OCI-LY3 (cell line): ENCODE measurements around the gene PDE5A.
A peak's percentile ranks its signal among the peaks of the same experiment; 100 is the strongest.

Experiments
- H2AFZ ChIP-seq: fragments of 200-600, 300-600 bp; shearing (Covaris generic); 2 replicates; pipeline ENCODE4 v1.6.0; 2014; ENCODE audit warnings: antibody characterized with exemption, low read depth, low read length
- H3K27ac ChIP-seq: fragments of 200-600, 300-600 bp; sonication (generic); 2 replicates; pipeline ENCODE4 v1.5.1; 2014; ENCODE audit warnings: mild to moderate bottlenecking, low read length, moderate library complexity, mixed read lengths
- H3K27me3 ChIP-seq: fragments of 200-600, 300-600 bp; sonication (generic); 2 replicates; pipeline ENCODE4 v1.6.1; 2014; ENCODE audit warnings: low read depth, low read length, mixed read lengths
- H3K36me3 ChIP-seq: fragments of 200-600, 300-600 bp; sonication (generic); replicated peaks from 2 replicates; pipeline ENCODE3; 2014; ENCODE audit warnings: low read depth, low read length, mixed read lengths
- H3K4me1 ChIP-seq: fragments of 300-600, 200-600 bp; sonication (generic); 2 replicates; pipeline ENCODE4 v1.6.1; 2014; ENCODE audit warnings: low read length, mixed read lengths
- H3K4me2 ChIP-seq: fragments of 200-600, 300-600 bp; sonication (generic); 2 replicates; pipeline ENCODE4 v1.6.1; 2014; ENCODE audit warnings: low read length, mixed read lengths
- H3K4me3 ChIP-seq: fragments of 300-600, 200-600 bp; sonication (generic); 2 replicates; pipeline ENCODE4 v1.5.1; 2014; ENCODE audit warnings: antibody characterized with exemption, mild to moderate bottlenecking, low read length, moderate library complexity
- H3K79me2 ChIP-seq: fragments of 300-600, 200-600 bp; shearing (Covaris generic); 2 replicates; pipeline ENCODE4 v1.6.1; 2014; ENCODE audit warnings: mild to moderate bottlenecking, low read length, mixed read lengths
- H3K9ac ChIP-seq: fragments of 300-600, 200-600 bp; shearing (Covaris generic); 2 replicates; pipeline ENCODE4 v1.6.0; 2014; ENCODE audit warnings: mild to moderate bottlenecking, low read length, moderate library complexity
- H3K9me3 ChIP-seq: fragments of 200-600, 300-600 bp; shearing (Covaris generic); 2 replicates; pipeline ENCODE4 v1.6.1; 2014; ENCODE audit warnings: low read length, mixed read lengths; ENCODE audit not compliant: insufficient read depth
- H4K20me1 ChIP-seq: fragments of 200-600, 300-600 bp; sonication (generic); 2 replicates; pipeline ENCODE4 v1.6.1; 2016; ENCODE audit warnings: low read length, mixed read lengths; ENCODE audit not compliant: insufficient read depth
- EZH2phosphoT487 ChIP-seq: fragments of 200-600 bp; shearing (Covaris generic); IDR thresholded peaks from 2 replicates; pipeline ENCODE4 v1.6.1; 2018; ENCODE audit warnings: antibody characterized with exemption, mixed run types, low read depth
- TF ChIP-seq, protein P1 (sequence below): fragments of 200-600, 300-600 bp; sonication (generic); IDR thresholded peaks from 2 replicates; pipeline ENCODE4 v1.5.1; 2014; ENCODE audit warnings: antibody characterized with exemption, low read length, low read depth

The PDE5A gene

DNA sequence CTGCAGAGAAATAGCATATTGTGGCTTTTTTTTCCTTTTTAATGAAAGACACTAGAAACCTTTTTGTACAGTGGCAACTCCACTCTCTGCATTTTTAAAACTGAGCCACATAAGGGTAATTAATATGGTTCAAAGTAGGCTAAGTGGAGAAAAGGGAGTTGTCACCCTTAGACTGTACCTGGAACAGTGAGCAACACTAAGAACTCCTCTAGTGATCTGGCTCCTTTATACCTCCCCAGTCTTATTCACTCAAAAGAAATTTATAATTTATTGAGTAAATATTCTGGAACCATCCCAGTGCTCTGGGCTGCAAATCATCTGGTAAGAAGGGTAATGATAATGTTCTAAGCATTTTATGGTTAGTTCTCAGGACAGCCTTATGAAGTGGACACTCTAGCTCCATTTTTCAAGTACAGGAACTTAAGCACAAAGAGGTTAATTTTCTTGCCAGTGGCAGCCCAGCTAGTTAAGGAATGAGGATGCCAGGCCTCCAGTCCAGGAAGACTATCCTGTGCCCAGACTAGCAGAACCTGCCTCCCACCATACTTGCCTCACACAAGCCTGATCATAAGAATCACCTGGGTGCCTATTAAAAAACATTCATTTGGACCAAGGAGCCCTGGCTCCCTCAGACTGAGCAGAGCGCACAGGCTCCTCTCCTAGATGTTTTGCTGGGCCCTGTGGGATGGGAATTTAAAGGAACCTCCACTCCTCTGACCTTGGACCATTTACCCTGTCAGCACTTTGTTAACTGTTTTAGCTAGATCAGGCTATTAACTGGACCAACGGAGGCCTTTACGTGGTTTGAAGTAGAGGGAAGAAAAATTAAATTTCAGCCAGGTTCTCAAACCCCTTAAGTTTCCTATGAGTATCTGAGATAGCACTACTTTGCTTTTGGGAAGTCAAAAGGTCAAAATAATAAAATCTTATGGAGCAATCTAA is 102.6 kb downstream of the PDE5A start:
- H2AFZ ChIP-seq: no peak overlapping the region
- peaks cover 3% of the 10 kb centered on the region for H3K36me3 ChIP-seq
- H3K9me3 ChIP-seq: no peaks in the 10 kb centered on the region
- no peak overlapping the region for H3K27ac ChIP-seq
- H3K4me3 ChIP-seq: no peak overlapping the region
- H3K9ac ChIP-seq: no peak overlapping the region
- peaks cover 13% of the 10 kb centered on the region for H3K4me1 ChIP-seq
- no peaks in the 10 kb centered on the region for H3K27me3 ChIP-seq
- H3K79me2 ChIP-seq: no peaks in the 10 kb centered on the region
- no peak overlapping the region for H3K4me2 ChIP-seq
- no peaks in the 10 kb centered on the region for H4K20me1 ChIP-seq
- TF ChIP-seq, protein P1, sequence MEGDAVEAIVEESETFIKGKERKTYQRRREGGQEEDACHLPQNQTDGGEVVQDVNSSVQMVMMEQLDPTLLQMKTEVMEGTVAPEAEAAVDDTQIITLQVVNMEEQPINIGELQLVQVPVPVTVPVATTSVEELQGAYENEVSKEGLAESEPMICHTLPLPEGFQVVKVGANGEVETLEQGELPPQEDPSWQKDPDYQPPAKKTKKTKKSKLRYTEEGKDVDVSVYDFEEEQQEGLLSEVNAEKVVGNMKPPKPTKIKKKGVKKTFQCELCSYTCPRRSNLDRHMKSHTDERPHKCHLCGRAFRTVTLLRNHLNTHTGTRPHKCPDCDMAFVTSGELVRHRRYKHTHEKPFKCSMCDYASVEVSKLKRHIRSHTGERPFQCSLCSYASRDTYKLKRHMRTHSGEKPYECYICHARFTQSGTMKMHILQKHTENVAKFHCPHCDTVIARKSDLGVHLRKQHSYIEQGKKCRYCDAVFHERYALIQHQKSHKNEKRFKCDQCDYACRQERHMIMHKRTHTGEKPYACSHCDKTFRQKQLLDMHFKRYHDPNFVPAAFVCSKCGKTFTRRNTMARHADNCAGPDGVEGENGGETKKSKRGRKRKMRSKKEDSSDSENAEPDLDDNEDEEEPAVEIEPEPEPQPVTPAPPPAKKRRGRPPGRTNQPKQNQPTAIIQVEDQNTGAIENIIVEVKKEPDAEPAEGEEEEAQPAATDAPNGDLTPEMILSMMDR: no peak
- TF ChIP-seq EZH2phosphoT487: no peak

DNA sequence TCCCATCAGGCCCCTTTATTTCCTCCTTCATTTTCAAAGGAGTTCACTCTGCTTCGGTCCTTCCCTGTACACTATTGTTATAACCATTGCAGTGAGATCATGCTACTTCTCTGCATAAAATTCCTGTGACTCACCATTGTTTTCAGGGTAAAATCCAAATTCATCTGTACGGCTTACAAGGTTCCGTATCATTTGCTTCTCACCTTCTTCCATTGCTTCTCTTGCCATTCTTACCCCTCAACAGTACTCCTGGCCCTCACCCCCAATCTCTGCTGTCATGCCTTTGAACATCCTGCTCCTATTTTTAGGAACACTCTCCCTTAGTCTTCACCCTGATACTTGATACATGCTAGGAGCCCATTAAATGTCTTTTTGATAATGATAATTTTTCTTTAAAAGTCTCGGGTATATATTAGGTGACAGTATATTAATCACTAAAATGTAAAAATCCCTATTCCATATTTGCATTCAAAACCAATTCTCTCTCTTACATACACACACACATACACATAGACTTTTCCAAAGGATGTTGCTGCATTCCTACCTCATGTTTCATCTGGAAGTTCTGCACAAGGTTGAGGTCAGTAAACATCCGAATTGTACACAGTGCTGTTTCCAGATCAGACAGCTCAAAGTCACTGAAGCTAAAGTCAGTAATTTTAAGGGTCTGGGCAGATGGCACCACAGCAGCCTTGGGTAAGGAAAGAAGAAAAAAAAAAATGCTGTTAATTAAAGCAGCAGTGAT is 103.4 kb downstream of the PDE5A start:
- TF ChIP-seq, protein P1: no peak
- TF ChIP-seq EZH2phosphoT487: no peak
- Histone ChIP-seq H3K36me3 (peaks cover 6% of the 10 kb centered on the region), H3K9me3 (no peaks in the 10 kb centered on the region), H4K20me1 (no peaks in the 10 kb centered on the region), H3K79me2 (no peaks in the 10 kb centered on the region), H3K4me3 (no peak overlapping the region), H3K27me3 (no peaks in the 10 kb centered on the region), H3K9ac (no peak overlapping the region), H3K4me2 (no peak overlapping the region), H3K27ac (no peak overlapping the region), H3K4me1 (peaks cover 13% of the 10 kb centered on the region), H2AFZ (no peak overlapping the region)

DNA sequence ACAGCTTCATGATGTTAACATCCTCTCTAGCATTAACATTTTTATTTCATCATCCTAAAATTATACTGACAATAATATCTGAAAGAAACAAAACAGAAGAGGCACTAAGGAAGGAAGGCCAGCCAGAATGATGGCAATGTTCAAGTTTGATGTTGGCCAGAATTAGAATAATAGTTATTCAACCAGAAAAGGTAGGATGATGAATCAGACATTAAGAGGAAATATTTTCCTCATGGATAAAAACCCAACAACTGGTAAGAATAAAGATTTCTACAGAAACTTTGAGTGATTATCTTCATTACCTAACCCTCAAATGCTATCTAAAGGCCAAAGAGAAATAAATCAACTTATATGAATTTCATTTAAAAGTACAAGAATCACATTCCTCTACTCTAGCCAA is 105.2 kb downstream of the PDE5A start:
- no peak overlapping the region for H2AFZ ChIP-seq

More for the DNA sequence above, 105.2 kb downstream of the PDE5A start:
- Histone ChIP-seq H3K4me1 (peaks cover 13% of the 10 kb centered on the region), H3K36me3 (peaks cover 6% of the 10 kb centered on the region), H3K9ac (no peak overlapping the region), H3K4me2 (peak overlapping the region; percentile 3; the same call in 1 of the 2 replicates), H4K20me1 (no peaks in the 10 kb centered on the region), H3K4me3 (no peak overlapping the region), H3K27ac (no peak overlapping the region), H3K27me3 (no peaks in the 10 kb centered on the region), H3K9me3 (no peaks in the 10 kb centered on the region), H3K79me2 (no peaks in the 10 kb centered on the region)
- TF ChIP-seq, protein P1: no peak
